CD4-positive, alpha-beta memory T cell (primary cell): ENCODE data around the gene FBXO40. TPM values are rescaled to one million over a fixed set of nuclear protein-coding genes. Genes with fewer than 3 reads are reported as not detected.

ENCODE experiments used
- CTCF ChIA-PET: fragments of 350-600 bp; sonication (Branson Sonifier 250); formaldehyde crosslinking; loops from one replicate; lab custom pipeline; 2021; ENCODE audit warnings: inconsistent platforms; ENCODE audit not compliant: partially characterized antibody; lab: Charles Lee
- POLR2A ChIA-PET: fragments of 350-600 bp; sonication (Branson Sonifier 250); formaldehyde crosslinking; loops from one replicate; lab custom pipeline; 2021; ENCODE audit not compliant: partially characterized antibody; lab: Charles Lee
- DNase-seq, 5 donors: peaks; one replicate each; pipeline versions ENCODE4 v3.0.0 to v3.0.0-alpha.2; 2020 to 2022; ENCODE audit warnings: mixed read lengths in 1 of 5
- H3K27ac ChIP-seq: one replicate; pipeline ENCODE4 v1.7.0; 2013; ENCODE audit warnings: low read depth, low read length
- H3K27me3 ChIP-seq: 2 replicates; pipeline ENCODE4 v1.7.0; 2013; ENCODE audit warnings: mild to moderate bottlenecking, low read length, moderate library complexity; ENCODE audit not compliant: insufficient read depth
- H3K36me3 ChIP-seq: 2 replicates; pipeline ENCODE4 v1.7.0; 2013; ENCODE audit warnings: mild to moderate bottlenecking, low read length, moderate library complexity; ENCODE audit not compliant: insufficient read depth
- H3K4me1 ChIP-seq: 2 replicates; pipeline ENCODE4 v1.7.0; 2013; ENCODE audit warnings: mild to moderate bottlenecking, low read length, moderate library complexity; ENCODE audit not compliant: insufficient read depth
- H3K4me3 ChIP-seq, 2 donors: one replicate each; pipeline ENCODE4 v1.7.0; 2013; ENCODE audit warnings: low read length in 2 of 2, mild to moderate bottlenecking in 1 of 2
- H3K9me3 ChIP-seq, 2 donors: one replicate each; pipeline ENCODE4 v1.7.0; 2013; ENCODE audit warnings: low read length in 2 of 2, control low read depth in 1 of 2; ENCODE audit not compliant: control insufficient read depth in 1 of 2
- H3K27ac Mint-ChIP-seq, 7 donors: one replicate each; pipeline ENCODE4 v1.8.0; 2020 to 2021; ENCODE audit warnings: mixed read lengths in 7 of 7, mild to moderate bottlenecking in 6 of 7, inconsistent platforms in 3 of 7, moderate library complexity in 3 of 7
- H3K27me3 Mint-ChIP-seq, 2 donors: one replicate each; pipeline ENCODE4 v1.8.0; 2020 to 2021; ENCODE audit warnings: mixed read lengths in 2 of 2
- H3K36me3 Mint-ChIP-seq, 2 donors: one replicate each; pipeline ENCODE4 v1.8.0; 2020 to 2021; ENCODE audit warnings: mixed read lengths in 2 of 2, inconsistent platforms in 1 of 2, mild to moderate bottlenecking in 1 of 2
- H3K4me1 Mint-ChIP-seq, 4 donors: one replicate each; pipeline ENCODE4 v1.8.0; 2020 to 2021; ENCODE audit warnings: mixed read lengths in 4 of 4, mild to moderate bottlenecking in 1 of 4
- H3K4me3 Mint-ChIP-seq, 8 donors: one replicate each; pipeline ENCODE4 v1.8.0; 2020 to 2021; ENCODE audit warnings: mixed read lengths in 8 of 8, mild to moderate bottlenecking in 7 of 8, moderate library complexity in 6 of 8, inconsistent platforms in 3 of 8
- H3K9me3 Mint-ChIP-seq, 8 donors: one replicate each; pipeline ENCODE4 v1.8.0; 2020 to 2021; ENCODE audit warnings: mixed read lengths in 8 of 8, mild to moderate bottlenecking in 5 of 8, inconsistent platforms in 3 of 8, moderate library complexity in 1 of 8
- intact Hi-C: fragments of 100-400 bp; cut with micrococcal nuclease; formaldehyde crosslinking; loops from one replicate; pipeline ENCODE4 v1.15.1; 2023
- polyA plus RNA-seq, 2 donors: library from polyadenylated mRNA; unstranded; fragments of 300-500 nt; fragmentation: Illumina TruSeq; gene quantifications; one replicate each; pipeline ENCODE4 v1.2.3, GENCODE V29; 2021
- total RNA-seq, 2 experiments: library from RNA; stranded (reverse); gene quantifications; one replicate each; pipeline ENCODE4 v1.2.3, GENCODE V29; 2021

Gene FBXO40
- total and polyA plus RNA-seq, 4 experiments from 2014 or later = 0.08 TPM; not detected in 3

GRCh38 chr3:121630355-121630754, 37.2 kb downstream of the FBXO40 start:
- no peaks in the 10 kb centered on the region for H3K9me3 ChIP-seq
- no peak for DNase-seq
- CTCF ChIA-PET = no interaction called here
- no peak overlapping the region for H3K4me3 ChIP-seq
- peaks cover 41% of the 10 kb centered on the region for H3K36me3 ChIP-seq
- no peaks in the 10 kb centered on the region for H3K9me3 Mint-ChIP-seq
- H3K27ac ChIP-seq = no peak overlapping the region
- no peak overlapping the region for H3K4me3 Mint-ChIP-seq
- POLR2A ChIA-PET = no interaction called here
- intact Hi-C loops = no loop called here
- no peaks in the 10 kb centered on the region for H3K27me3 ChIP-seq
- no peaks in the 10 kb centered on the region for H3K27me3 Mint-ChIP-seq
- peak overlapping the region in 3 of 7 donors; percentile 10 to 61 (median 19) for H3K27ac Mint-ChIP-seq
- no peaks in the 10 kb centered on the region for H3K4me1 ChIP-seq
- H3K4me1 Mint-ChIP-seq = peaks cover 0 to 4% (median 0%) of the 10 kb centered on the region in 4 donors
- H3K36me3 Mint-ChIP-seq = peaks cover 63 to 66% of the 10 kb centered on the region in 2 donors

DNA sequence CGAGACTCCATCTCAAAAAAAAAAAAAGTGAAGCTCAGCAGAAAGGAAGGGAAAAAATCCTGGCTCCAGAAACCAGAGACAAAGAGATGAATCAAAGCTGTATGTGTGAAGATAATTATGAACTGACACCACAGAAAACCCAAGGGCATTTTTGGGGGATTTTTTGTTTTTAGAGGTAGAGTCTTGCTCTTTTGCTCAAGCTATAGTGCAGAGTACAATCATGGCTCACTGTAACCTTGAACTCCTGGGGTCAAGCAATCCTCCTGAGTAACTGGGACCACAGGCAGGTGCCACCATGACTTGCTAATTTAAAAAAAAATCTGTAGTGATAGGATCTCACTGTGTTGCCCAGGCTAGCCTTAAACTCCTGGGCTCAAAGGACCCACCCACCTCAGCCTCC, 44.7 kb downstream of the FBXO40 start:
- peak overlapping the region in 4 of 7 donors; percentile 16 to 43 (median 36) for H3K27ac Mint-ChIP-seq
- DNase-seq = no peak
- Histone ChIP-seq H3K36me3 (peaks cover 82% of the 10 kb centered on the region), H3K27me3 (no peaks in the 10 kb centered on the region), H3K4me3 (no peak overlapping the region), H3K4me1 (no peaks in the 10 kb centered on the region), H3K9me3 (no peaks in the 10 kb centered on the region), H3K27ac (no peak overlapping the region)
- H3K4me1 Mint-ChIP-seq = peaks cover 4 to 10% (median 6%) of the 10 kb centered on the region in 4 donors
- CTCF ChIA-PET = no interaction called here
- POLR2A ChIA-PET = no interaction called here
- intact Hi-C loops = no loop called here
- peaks cover 83 to 89% of the 10 kb centered on the region in 2 donors for H3K36me3 Mint-ChIP-seq
- H3K27me3 Mint-ChIP-seq = no peaks in the 10 kb centered on the region
- H3K4me3 Mint-ChIP-seq = peak overlapping the region in 1 of 8 donors; percentile 55
- no peaks in the 10 kb centered on the region for H3K9me3 Mint-ChIP-seq

- intact Hi-C loops = no loop called here
- Histone ChIP-seq H3K27me3 (no peaks in the 10 kb centered on the region), H3K9me3 (no peaks in the 10 kb centered on the region), H3K27ac (no peak overlapping the region), H3K4me1 (no peaks in the 10 kb centered on the region), H3K4me3 (no peak overlapping the region), H3K36me3 (peaks cover 79% of the 10 kb centered on the region)
- Mint-ChIP-seq H3K27ac (peak overlapping the region in 4 of 7 donors; percentile 18 to 73 (median 28)), H3K4me3 (no peak overlapping the region), H3K4me1 (peaks cover 5 to 14% (median 8%) of the 10 kb centered on the region in 4 donors), H3K36me3 (peaks cover 80 to 88% of the 10 kb centered on the region in 2 donors), H3K27me3 (no peaks in the 10 kb centered on the region), H3K9me3 (no peaks in the 10 kb centered on the region)
- ChIA-PET POLR2A (no interaction called here), CTCF (no interaction called here)
- no peak for DNase-seq
These were observed 47.9 kb downstream of the FBXO40 start for GRCh38 chr3:121641127-121641526.

GRCh38 chr3:121642601-121643314, 49.6 kb downstream of the FBXO40 start:
- intact Hi-C loops = no loop called here
- ChIA-PET CTCF (no interaction called here), POLR2A (no interaction called here)
- Histone ChIP-seq H3K9me3 (no peaks in the 10 kb centered on the region), H3K36me3 (peaks cover 70% of the 10 kb centered on the region), H3K4me1 (no peaks in the 10 kb centered on the region), H3K27ac (no peak overlapping the region), H3K4me3 (no peak overlapping the region), H3K27me3 (no peaks in the 10 kb centered on the region)
- H3K4me1 Mint-ChIP-seq = peaks cover 7 to 14% (median 10%) of the 10 kb centered on the region in 4 donors
- no peaks in the 10 kb centered on the region for H3K27me3 Mint-ChIP-seq
- peaks cover 71 to 79% of the 10 kb centered on the region in 2 donors for H3K36me3 Mint-ChIP-seq
- no peaks in the 10 kb centered on the region for H3K9me3 Mint-ChIP-seq
- peak overlapping the region in 6 of 7 donors; percentile 3 to 46 (median 30) for H3K27ac Mint-ChIP-seq
- DNase-seq = no peak
- no peak overlapping the region for H3K4me3 Mint-ChIP-seq

GRCh38 chr3:121645054-121645453, 51.9 kb downstream of the FBXO40 start:
- ChIA-PET POLR2A (no interaction called here), CTCF (no interaction called here)
- Mint-ChIP-seq H3K4me3 (no peak overlapping the region), H3K9me3 (no peaks in the 10 kb centered on the region), H3K4me1 (peaks cover 7 to 29% (median 15%) of the 10 kb centered on the region in 4 donors), H3K27ac (peak overlapping the region in 3 of 7 donors; percentile 6 to 36 (median 31)), H3K27me3 (no peaks in the 10 kb centered on the region), H3K36me3 (peaks cover 61 to 74% of the 10 kb centered on the region in 2 donors)
- no peak for DNase-seq
- Histone ChIP-seq H3K27ac (no peak overlapping the region), H3K27me3 (no peaks in the 10 kb centered on the region), H3K4me1 (peaks cover 13% of the 10 kb centered on the region), H3K9me3 (no peaks in the 10 kb centered on the region), H3K36me3 (peaks cover 61% of the 10 kb centered on the region), H3K4me3 (no peak overlapping the region)
- intact Hi-C loops = no loop called here

GRCh38 chr3:121648219-121648958, 55.2 kb downstream of the FBXO40 start:
- no peak overlapping the region for H3K4me3 Mint-ChIP-seq
- intact Hi-C loops = no loop called here
- peak overlapping the region in 3 of 7 donors; percentile 28 to 75 (median 60) for H3K27ac Mint-ChIP-seq
- Histone ChIP-seq H3K27me3 (no peaks in the 10 kb centered on the region), H3K9me3 (no peaks in the 10 kb centered on the region), H3K4me3 (no peak overlapping the region), H3K27ac (no peak overlapping the region), H3K4me1 (peaks cover 39% of the 10 kb centered on the region), H3K36me3 (peaks cover 48% of the 10 kb centered on the region)
- no peak for DNase-seq
- CTCF ChIA-PET = interaction anchor here (0.9 to 1.1 kb wide), 4 partner anchors 10 to 348 kb away, joined by 3 read pairs; no protein-coding TSS in a partner anchor
- peaks cover 19 to 50% (median 30%) of the 10 kb centered on the region in 4 donors for H3K4me1 Mint-ChIP-seq
- H3K9me3 Mint-ChIP-seq = no peaks in the 10 kb centered on the region
- peaks cover 48 to 74% of the 10 kb centered on the region in 2 donors for H3K36me3 Mint-ChIP-seq
- POLR2A ChIA-PET = interaction anchor here (2.3 kb wide), 1 partner anchor 11 kb away, joined by 6 read pairs; no protein-coding TSS in a partner anchor
- no peaks in the 10 kb centered on the region for H3K27me3 Mint-ChIP-seq

DNA sequence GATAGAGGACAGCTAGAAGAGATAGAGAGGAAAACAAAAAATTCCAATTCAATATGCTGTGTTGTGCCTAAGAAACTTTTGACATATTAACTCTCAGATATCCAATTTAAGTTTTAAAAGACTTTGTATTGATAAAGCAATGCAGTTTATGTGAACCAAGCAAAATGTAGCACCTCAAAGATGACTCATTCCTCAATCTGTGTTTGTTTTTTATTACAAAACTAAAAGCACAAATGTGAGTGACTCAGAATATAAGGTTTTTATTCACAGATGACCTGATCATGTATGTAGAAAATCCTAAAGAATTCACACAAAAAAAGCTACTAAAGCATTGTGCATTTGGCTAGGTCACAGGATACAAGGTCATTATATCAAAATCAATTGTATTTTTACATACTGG, 56.5 kb downstream of the FBXO40 start:
- POLR2A ChIA-PET = no interaction called here
- no peak overlapping the region for H3K4me3 ChIP-seq
- no peak overlapping the region for H3K27ac ChIP-seq
- CTCF ChIA-PET = interaction anchor here (0.9 to 1.8 kb wide), 3 partner anchors 11 to 346 kb away, joined by 3 to 6 read pairs (median 3); partner anchors contain the start of gene HCLS1
- H3K27me3 Mint-ChIP-seq = no peaks in the 10 kb centered on the region
- H3K27ac Mint-ChIP-seq = peak overlapping the region in 3 of 7 donors; percentile 19 to 51 (median 22)
- DNase-seq = no peak
- peaks cover 27 to 62% (median 40%) of the 10 kb centered on the region in 4 donors for H3K4me1 Mint-ChIP-seq
- peak overlapping the region in 1 of 8 donors; percentile 15 for H3K4me3 Mint-ChIP-seq
- no peaks in the 10 kb centered on the region for H3K9me3 ChIP-seq
- H3K4me1 ChIP-seq = peaks cover 52% of the 10 kb centered on the region
- H3K36me3 ChIP-seq = peaks cover 43% of the 10 kb centered on the region
- H3K27me3 ChIP-seq = no peaks in the 10 kb centered on the region
- intact Hi-C loops = no loop called here
- H3K9me3 Mint-ChIP-seq = no peaks in the 10 kb centered on the region
- peaks cover 39 to 72% of the 10 kb centered on the region in 2 donors for H3K36me3 Mint-ChIP-seq
